ENCODE data around the gene EIF2S3. TPM values are rescaled to one million over a fixed set of nuclear protein-coding genes. Genes with fewer than 3 reads are reported as not detected.

The EIF2S3 gene
- total RNA-seq, 1 donor from 2014 or later = 191 TPM

DNA sequence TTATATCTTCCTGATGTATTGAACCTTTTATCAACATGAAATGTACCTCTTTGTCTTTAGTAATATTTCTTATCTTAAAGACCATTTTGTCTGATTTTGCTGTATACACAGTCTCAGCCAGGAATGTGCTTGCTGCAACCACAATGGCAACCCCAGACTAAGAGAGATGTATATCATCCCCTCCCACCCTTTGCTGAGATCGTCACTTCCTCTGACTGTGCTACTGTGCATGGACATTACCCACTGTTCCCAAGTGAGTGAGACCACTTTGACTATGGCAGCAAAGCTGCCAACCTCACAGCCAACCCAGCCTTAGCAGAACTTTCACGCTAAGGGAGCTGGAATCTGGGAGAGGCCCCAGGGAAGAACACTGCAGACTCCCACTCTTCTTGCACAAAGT lies 46.0 kb downstream of the EIF2S3 start:
- H3K4me3 Mint-ChIP-seq = no peak overlapping the region
- H3K27ac Mint-ChIP-seq = no peak overlapping the region
- intact Hi-C loops (cut with micrococcal nuclease) = no loop called here
- DNase-seq (ENCODE audit: low spot score) = no peak
- peaks cover 7% of the 10 kb centered on the region for H3K36me3 Mint-ChIP-seq (ENCODE audit: low read depth)
- H3K9me3 Mint-ChIP-seq = no peaks in the 10 kb centered on the region
- no peaks in the 10 kb centered on the region for H3K27me3 Mint-ChIP-seq (ENCODE audit: insufficient read depth)
- peaks cover 6% of the 10 kb centered on the region for H3K4me1 Mint-ChIP-seq (ENCODE audit: low read depth)

DNA sequence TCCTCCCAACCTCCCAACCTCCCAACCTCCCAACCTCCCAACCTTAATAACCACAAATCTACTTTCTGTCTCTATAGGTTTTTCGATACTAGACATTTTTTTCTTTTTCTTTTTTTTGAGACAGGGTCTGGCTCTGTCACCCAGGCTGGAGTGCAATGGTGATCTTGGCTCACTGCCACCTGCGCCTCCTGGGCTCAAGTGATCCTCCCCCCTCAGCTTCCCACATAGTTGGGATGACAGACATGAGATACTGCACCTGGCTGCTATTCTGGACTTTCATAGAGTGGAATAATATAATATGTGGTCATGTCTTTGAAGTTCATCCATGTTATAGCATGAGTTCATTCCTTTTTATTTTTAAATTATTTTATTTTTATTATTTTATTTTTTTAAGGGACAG lies 55.3 kb downstream of the EIF2S3 start:
- no peaks in the 10 kb centered on the region for H3K9me3 Mint-ChIP-seq
- H3K36me3 Mint-ChIP-seq (ENCODE audit: low read depth) = peaks cover 2% of the 10 kb centered on the region
- intact Hi-C loops (cut with micrococcal nuclease) = no loop called here
- no peaks in the 10 kb centered on the region for H3K4me1 Mint-ChIP-seq (ENCODE audit: low read depth)
- no peaks in the 10 kb centered on the region for H3K27me3 Mint-ChIP-seq (ENCODE audit: insufficient read depth)
- no peak for DNase-seq (ENCODE audit: low spot score)
- H3K27ac Mint-ChIP-seq = no peak overlapping the region
- no peak overlapping the region for H3K4me3 Mint-ChIP-seq

DNA sequence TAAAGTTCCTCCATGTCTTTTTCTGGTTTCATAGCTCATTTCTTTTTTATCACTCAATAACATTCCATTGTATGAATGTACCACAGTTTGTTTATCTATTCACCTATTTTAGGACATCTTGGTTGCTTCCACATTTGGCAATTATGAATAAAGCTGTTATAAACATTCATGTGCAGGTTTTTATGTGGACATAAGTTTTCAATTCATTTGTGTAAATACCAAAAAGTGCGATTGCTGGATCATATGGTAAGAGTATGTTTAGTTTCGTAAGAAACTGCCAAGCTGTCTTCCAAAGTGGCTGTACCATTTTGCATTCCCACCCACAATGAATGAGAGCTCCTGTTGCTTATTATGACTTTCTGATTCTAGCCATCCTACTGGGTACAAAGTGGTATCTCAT lies 58.4 kb downstream of the EIF2S3 start:
- no peaks in the 10 kb centered on the region for H3K4me1 Mint-ChIP-seq (ENCODE audit: low read depth)
- no peak overlapping the region for H3K4me3 Mint-ChIP-seq
- H3K27ac Mint-ChIP-seq = no peak overlapping the region
- no peak for DNase-seq (ENCODE audit: low spot score)
- H3K9me3 Mint-ChIP-seq = no peaks in the 10 kb centered on the region
- no peaks in the 10 kb centered on the region for H3K36me3 Mint-ChIP-seq (ENCODE audit: low read depth)
- intact Hi-C loops (cut with micrococcal nuclease) = no loop called here
- H3K27me3 Mint-ChIP-seq (ENCODE audit: insufficient read depth) = no peaks in the 10 kb centered on the region

DNA sequence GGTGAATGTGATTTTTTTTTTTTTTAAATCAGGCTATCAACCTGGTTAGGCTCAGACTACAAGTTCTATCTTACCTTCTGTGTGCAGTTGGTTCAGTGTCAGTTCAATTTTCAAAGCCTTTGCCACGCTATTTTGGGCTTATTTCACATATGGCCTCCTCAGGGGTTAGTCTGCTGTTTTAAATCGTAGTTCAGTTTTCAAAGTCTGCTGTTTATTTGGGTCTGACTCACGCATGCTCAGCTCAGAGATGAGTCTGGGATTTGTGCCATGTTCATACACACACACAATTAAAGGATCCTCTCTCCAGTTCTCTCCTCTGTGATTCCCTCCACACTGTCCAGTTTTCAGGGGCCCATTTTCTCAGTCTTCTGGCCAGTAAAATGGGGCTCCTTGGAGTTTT lies 62.5 kb downstream of the EIF2S3 start:
- no peaks in the 10 kb centered on the region for H3K4me1 Mint-ChIP-seq (ENCODE audit: low read depth)
- H3K9me3 Mint-ChIP-seq = no peaks in the 10 kb centered on the region
- no peak overlapping the region for H3K4me3 Mint-ChIP-seq
- no peak for DNase-seq (ENCODE audit: low spot score)
- no peak overlapping the region for H3K27ac Mint-ChIP-seq
- intact Hi-C loops (cut with micrococcal nuclease) = no loop called here
- H3K27me3 Mint-ChIP-seq (ENCODE audit: insufficient read depth) = no peaks in the 10 kb centered on the region
- H3K36me3 Mint-ChIP-seq (ENCODE audit: low read depth) = no peaks in the 10 kb centered on the region

DNA sequence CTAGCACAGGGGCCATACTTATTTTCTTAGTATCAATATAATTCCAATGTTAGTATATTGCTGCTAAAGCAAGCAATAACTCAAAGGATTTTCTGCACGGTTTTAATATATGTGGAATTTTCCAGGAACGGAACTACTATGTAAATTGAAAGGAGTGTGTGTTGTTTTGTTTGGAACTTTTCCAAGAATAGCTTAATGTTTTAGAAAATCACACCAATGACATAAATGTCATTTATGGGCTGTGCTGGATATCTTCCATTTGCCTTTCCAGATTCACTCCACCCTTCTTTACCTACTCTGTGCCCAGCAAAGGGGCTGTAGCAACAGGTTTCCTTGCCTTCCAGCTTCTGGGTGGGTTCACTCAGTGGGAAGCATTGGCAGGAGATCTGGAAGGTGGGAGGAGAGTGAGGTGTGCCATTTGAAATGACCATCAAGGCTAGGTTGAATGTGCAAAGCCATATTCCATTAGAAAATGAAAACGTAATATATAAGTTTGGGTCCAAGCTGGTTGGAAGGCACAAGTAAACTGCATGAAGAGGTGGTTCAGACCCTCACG lies 69.6 kb downstream of the EIF2S3 start:
- H3K9me3 Mint-ChIP-seq = no peaks in the 10 kb centered on the region
- DNase-seq (ENCODE audit: low spot score) = no peak
- no peak overlapping the region for H3K27ac Mint-ChIP-seq
- H3K36me3 Mint-ChIP-seq (ENCODE audit: low read depth) = no peaks in the 10 kb centered on the region
- intact Hi-C loops (cut with micrococcal nuclease) = no loop called here
- no peaks in the 10 kb centered on the region for H3K4me1 Mint-ChIP-seq (ENCODE audit: low read depth)
- no peaks in the 10 kb centered on the region for H3K27me3 Mint-ChIP-seq (ENCODE audit: insufficient read depth)
- no peak overlapping the region for H3K4me3 Mint-ChIP-seq

DNA sequence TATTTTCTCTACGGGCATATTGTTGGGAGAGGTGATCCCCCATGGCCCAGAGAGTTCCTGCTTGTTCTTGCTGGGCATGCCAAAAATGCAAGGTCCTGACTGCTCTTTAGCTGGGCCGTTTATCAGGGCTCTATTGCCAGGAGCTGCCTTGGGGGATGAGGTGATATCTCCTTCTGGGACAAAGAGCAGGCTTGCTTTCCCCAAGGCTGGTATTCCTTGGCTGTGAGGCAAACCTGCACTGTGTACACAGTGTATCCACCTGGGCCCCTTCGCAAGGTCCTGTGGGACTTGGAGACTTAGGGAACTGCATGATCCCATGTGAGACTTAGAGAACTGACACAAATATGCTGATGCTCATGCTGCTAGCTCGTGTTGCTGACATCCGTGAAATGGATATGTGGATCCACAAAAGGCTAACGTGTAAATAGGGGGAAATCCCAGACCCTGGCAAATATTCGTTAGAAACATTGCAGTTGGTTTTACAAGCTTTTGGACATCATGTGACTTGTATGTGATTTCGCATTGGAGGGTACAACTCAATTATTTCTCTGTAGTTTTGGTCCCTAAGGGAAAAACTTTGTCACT lies 70.4 kb downstream of the EIF2S3 start:
- H3K4me1 Mint-ChIP-seq (ENCODE audit: low read depth) = no peaks in the 10 kb centered on the region
- H3K36me3 Mint-ChIP-seq (ENCODE audit: low read depth) = no peaks in the 10 kb centered on the region
- no peak overlapping the region for H3K4me3 Mint-ChIP-seq

More for the DNA sequence above, 70.4 kb downstream of the EIF2S3 start:
- H3K9me3 Mint-ChIP-seq = no peaks in the 10 kb centered on the region
- no peaks in the 10 kb centered on the region for H3K27me3 Mint-ChIP-seq (ENCODE audit: insufficient read depth)
- no peak overlapping the region for H3K27ac Mint-ChIP-seq
- intact Hi-C loops (cut with micrococcal nuclease) = no loop called here
- no peak for DNase-seq (ENCODE audit: low spot score)

Other genes starting within 250 kb of the EIF2S3 start
- gene APOO, start 147.0 kb upstream of the EIF2S3 start, total RNA-seq = 29.0 and 30.0 TPM in 2 replicates
- not detected in 2 replicates for gene CXorf58, start 146.9 kb upstream of the EIF2S3 start, total RNA-seq
- gene KLHL15, start 27.8 kb upstream of the EIF2S3 start, total RNA-seq = 10.2 and 10.3 TPM in 2 replicates
- 43.3 and 43.6 TPM in 2 replicates for gene ZFX, start 94.8 kb downstream of the EIF2S3 start, total RNA-seq

Data from activated T-helper 1 cell treated with anti-CD3 and anti-CD28 coated beads, Interleukin-12 subunit alpha, Interleukin-12 subunit beta, Interleukin-2, Interleukin-4 antibody, amounts not matched to agents 30 ng/mL and 10 ng/mL and 1 ng/mL, durations not matched to agents 14 hours and 24 hours and 36 hours (primary cell).